Measurements from ENCODE around the gene TNFAIP1.

DNA sequence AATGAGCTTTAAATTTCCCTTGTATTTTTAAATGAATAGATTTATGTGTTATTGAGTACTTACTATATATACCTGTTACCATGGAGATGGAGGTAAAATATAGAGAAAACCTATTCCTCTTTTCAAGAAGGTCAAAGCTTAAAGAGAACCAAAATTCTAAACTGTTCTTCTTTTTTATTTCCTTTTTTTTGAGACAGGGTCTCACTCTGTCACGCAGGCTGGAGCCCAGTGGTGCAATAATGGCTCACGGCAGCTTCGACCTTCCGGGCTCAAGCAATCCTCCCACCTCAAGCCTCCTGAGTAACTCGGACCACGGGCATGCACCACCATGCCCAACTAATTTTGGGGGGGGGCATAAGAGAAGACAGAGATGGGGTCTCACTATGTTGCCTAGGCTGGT is 41.6 kb upstream of the TNFAIP1 start:
- TF ChIP-seq POLR2A (IDR thresholded peaks at IDR 0.05) (no peak), CTCF (IDR thresholded peaks at IDR 0.05) (no peak)

All from gastroesophageal sphincter (tissue), 3 donors.